ENCODE results near the gene USP4. TPM values are rescaled to one million over a fixed set of nuclear protein-coding genes. Genes with fewer than 3 reads are reported as not detected.

Gene USP4
- total and polyA plus RNA-seq, 2 of the 13 experiments (the other 11 are each of a cell fraction or from before 2014, with no cell fraction given), result 9.2 to 20.8 TPM

DNA sequence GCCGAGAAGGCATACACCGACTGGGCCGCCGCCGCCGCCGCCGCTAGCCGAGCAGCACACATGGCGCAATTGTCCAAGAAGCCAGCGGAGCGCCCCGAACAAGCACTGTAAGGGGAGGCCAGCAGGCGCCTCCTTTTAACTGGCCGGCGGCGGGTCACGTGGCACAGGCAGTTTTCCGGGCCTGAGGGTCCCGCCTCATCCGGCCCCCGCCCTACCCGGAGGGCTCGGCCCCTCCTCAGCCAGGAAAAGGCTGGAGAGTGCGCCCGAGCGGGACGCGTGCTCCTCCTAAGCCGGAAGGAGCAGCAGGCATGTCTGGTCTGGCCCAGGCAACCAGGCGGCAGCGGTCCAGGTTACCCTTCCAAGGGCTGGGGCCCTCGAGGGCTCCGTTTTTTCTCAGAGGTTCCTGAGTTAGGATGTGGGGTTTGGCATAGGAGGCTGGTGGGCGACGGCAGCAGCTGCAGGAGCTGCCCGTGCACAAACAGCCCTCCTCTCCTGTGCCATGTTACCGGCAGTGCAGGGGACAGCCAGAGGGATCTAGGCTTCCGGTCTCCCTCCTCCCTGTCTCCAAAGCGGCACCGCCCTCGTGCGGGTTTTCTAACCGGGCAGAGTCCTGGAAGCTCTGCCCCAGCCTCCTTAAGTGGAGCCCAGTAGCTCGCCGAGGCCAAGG is 18.5 kb upstream of the USP4 start, which contains the start of gene GPX1 (continued):
- TF ChIP-seq, protein P1, sequence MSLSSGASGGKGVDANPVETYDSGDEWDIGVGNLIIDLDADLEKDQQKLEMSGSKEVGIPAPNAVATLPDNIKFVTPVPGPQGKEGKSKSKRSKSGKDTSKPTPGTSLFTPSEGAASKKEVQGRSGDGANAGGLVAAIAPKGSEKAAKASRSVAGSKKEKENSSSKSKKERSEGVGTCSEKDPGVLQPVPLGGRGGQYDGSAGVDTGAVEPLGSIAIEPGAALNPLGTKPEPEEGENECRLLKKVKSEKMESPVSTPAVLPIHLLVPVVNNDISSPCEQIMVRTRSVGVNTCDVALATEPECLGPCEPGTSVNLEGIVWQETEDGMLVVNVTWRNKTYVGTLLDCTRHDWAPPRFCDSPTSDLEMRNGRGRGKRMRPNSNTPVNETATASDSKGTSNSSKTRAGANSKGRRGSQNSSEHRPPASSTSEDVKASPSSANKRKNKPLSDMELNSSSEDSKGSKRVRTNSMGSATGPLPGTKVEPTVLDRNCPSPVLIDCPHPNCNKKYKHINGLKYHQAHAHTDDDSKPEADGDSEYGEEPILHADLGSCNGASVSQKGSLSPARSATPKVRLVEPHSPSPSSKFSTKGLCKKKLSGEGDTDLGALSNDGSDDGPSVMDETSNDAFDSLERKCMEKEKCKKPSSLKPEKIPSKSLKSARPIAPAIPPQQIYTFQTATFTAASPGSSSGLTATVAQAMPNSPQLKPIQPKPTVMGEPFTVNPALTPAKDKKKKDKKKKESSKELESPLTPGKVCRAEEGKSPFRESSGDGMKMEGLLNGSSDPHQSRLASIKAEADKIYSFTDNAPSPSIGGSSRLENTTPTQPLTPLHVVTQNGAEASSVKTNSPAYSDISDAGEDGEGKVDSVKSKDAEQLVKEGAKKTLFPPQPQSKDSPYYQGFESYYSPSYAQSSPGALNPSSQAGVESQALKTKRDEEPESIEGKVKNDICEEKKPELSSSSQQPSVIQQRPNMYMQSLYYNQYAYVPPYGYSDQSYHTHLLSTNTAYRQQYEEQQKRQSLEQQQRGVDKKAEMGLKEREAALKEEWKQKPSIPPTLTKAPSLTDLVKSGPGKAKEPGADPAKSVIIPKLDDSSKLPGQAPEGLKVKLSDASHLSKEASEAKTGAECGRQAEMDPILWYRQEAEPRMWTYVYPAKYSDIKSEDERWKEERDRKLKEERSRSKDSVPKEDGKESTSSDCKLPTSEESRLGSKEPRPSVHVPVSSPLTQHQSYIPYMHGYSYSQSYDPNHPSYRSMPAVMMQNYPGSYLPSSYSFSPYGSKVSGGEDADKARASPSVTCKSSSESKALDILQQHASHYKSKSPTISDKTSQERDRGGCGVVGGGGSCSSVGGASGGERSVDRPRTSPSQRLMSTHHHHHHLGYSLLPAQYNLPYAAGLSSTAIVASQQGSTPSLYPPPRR (CRISPR knock-in tag; IDR thresholded peaks at IDR 0.05; ENCODE audit: borderline replicate concordance), result peak; percentile 34; the same call in 1 of the 2 replicates
- TF ChIP-seq CBFB (CRISPR knock-in tag; IDR thresholded peaks at IDR 0.05) (no peak), SMARCE1 (IDR thresholded peaks at IDR 0.05; ENCODE audit: borderline replicate concordance) (no peak), AGO1 (IDR thresholded peaks at IDR 0.05; ENCODE audit: low read depth, low read length, poor library complexity, severe bottlenecking) (peak; percentile 78), SMAD3 (CRISPR knock-in tag; IDR thresholded peaks at IDR 0.05) (peak; percentile 91), ZMYM4 (CRISPR knock-in tag; IDR thresholded peaks at IDR 0.05) (peak; percentile 87), YEATS2 (CRISPR knock-in tag; IDR thresholded peaks at IDR 0.05; ENCODE audit: borderline replicate concordance) (peak; percentile 84; the same call in 1 of the 2 replicates), JUNB (CRISPR knock-in tag; IDR thresholded peaks at IDR 0.05; ENCODE audit: borderline replicate concordance) (no peak), ZNF138 (CRISPR knock-in tag; IDR thresholded peaks at IDR 0.05; ENCODE audit: low read depth) (peak; percentile 84; the same call in 1 of the 2 replicates), FLYWCH1 (CRISPR knock-in tag; IDR thresholded peaks at IDR 0.05) (no peak), NRL (CRISPR knock-in tag; IDR thresholded peaks at IDR 0.05; ENCODE audit: borderline replicate concordance) (peak; percentile 86; the same call in 1 of the 2 replicates), FOXO1 (CRISPR knock-in tag; IDR thresholded peaks at IDR 0.05) (0 out of 2 replicates have a peak, but pooled peaks have one; percentile 25), PHF5A (CRISPR knock-in tag; IDR thresholded peaks at IDR 0.05; ENCODE audit: low read depth, unreplicated experiment) (peak; percentile 65), CC2D1A (CRISPR knock-in tag; IDR thresholded peaks at IDR 0.05) (no peak)
- TF ChIP-seq, protein P2, sequence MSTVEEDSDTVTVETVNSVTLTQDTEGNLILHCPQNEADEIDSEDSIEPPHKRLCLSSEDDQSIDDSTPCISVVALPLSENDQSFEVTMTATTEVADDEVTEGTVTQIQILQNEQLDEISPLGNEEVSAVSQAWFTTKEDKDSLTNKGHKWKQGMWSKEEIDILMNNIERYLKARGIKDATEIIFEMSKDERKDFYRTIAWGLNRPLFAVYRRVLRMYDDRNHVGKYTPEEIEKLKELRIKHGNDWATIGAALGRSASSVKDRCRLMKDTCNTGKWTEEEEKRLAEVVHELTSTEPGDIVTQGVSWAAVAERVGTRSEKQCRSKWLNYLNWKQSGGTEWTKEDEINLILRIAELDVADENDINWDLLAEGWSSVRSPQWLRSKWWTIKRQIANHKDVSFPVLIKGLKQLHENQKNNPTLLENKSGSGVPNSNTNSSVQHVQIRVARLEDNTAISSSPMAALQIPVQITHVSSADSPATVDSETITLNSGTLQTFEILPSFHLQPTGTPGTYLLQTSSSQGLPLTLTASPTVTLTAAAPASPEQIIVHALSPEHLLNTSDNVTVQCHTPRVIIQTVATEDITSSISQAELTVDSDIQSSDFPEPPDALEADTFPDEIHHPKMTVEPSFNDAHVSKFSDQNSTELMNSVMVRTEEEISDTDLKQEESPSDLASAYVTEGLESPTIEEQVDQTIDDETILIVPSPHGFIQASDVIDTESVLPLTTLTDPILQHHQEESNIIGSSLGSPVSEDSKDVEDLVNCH (CRISPR knock-in tag; IDR thresholded peaks at IDR 0.05), result no peak
- TF ChIP-seq, protein P3, sequence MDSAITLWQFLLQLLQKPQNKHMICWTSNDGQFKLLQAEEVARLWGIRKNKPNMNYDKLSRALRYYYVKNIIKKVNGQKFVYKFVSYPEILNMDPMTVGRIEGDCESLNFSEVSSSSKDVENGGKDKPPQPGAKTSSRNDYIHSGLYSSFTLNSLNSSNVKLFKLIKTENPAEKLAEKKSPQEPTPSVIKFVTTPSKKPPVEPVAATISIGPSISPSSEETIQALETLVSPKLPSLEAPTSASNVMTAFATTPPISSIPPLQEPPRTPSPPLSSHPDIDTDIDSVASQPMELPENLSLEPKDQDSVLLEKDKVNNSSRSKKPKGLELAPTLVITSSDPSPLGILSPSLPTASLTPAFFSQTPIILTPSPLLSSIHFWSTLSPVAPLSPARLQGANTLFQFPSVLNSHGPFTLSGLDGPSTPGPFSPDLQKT (CRISPR knock-in tag; IDR thresholded peaks at IDR 0.05; ENCODE audit: borderline replicate concordance), result 0 out of 2 replicates have a peak, but pooled peaks have one; percentile 26
- TF ChIP-seq, protein P4, sequence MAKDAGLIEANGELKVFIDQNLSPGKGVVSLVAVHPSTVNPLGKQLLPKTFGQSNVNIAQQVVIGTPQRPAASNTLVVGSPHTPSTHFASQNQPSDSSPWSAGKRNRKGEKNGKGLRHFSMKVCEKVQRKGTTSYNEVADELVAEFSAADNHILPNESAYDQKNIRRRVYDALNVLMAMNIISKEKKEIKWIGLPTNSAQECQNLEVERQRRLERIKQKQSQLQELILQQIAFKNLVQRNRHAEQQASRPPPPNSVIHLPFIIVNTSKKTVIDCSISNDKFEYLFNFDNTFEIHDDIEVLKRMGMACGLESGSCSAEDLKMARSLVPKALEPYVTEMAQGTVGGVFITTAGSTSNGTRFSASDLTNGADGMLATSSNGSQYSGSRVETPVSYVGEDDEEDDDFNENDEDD (CRISPR knock-in tag; IDR thresholded peaks at IDR 0.05; ENCODE audit: borderline replicate concordance), result peak; percentile 91
- TF ChIP-seq, protein P5, sequence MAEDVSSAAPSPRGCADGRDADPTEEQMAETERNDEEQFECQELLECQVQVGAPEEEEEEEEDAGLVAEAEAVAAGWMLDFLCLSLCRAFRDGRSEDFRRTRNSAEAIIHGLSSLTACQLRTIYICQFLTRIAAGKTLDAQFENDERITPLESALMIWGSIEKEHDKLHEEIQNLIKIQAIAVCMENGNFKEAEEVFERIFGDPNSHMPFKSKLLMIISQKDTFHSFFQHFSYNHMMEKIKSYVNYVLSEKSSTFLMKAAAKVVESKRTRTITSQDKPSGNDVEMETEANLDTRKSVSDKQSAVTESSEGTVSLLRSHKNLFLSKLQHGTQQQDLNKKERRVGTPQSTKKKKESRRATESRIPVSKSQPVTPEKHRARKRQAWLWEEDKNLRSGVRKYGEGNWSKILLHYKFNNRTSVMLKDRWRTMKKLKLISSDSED (CRISPR knock-in tag; IDR thresholded peaks at IDR 0.05), result no peak

Data from HepG2 (cell line).